Lower lobe of right lung (tissue), 2 donors: ENCODE results near the gene NLRX1. TPM values are rescaled to one million over a fixed set of nuclear protein-coding genes. Genes with fewer than 3 reads are reported as not detected.
"Not testable (repeated sequence)": the region's sequence is repeated elsewhere in the genome, so short reads cannot be mapped to it uniquely, and the experiment has no call there.

Experiments used
- ATAC-seq, 2 donors: fragments of 200-7000 bp; cut with Tn5 transposase; one replicate each; pipeline ENCODE4 v1.9.1; 2020 to 2022; ENCODE audit warnings: mild to moderate bottlenecking in 2 of 2, moderate library complexity in 2 of 2
- DNase-seq: peaks from one replicate; pipeline ENCODE4 v3.0.0-alpha.2; 2020
- H3K27ac ChIP-seq: fragments of 200-600 bp; one replicate; pipeline ENCODE4 v1.8.0; 2022
- H3K27me3 ChIP-seq: fragments of 200-600 bp; one replicate; pipeline ENCODE4 v1.8.0; 2022; ENCODE audit warnings: low read depth
- H3K36me3 ChIP-seq: fragments of 200-600 bp; one replicate; pipeline ENCODE4 v1.8.0; 2022; ENCODE audit warnings: mild to moderate bottlenecking
- H3K4me1 ChIP-seq: fragments of 200-600 bp; one replicate; pipeline ENCODE4 v1.8.0; 2022
- H3K4me3 ChIP-seq: fragments of 200-600 bp; one replicate; pipeline ENCODE4 v1.8.0; 2022; ENCODE audit warnings: mild to moderate bottlenecking
- H3K9me3 ChIP-seq: fragments of 200-600 bp; one replicate; pipeline ENCODE4 v1.8.0; 2022
- intact Hi-C: fragments of 100-400 bp; cut with DNase I; formaldehyde crosslinking; loops from one replicate; pipeline ENCODE4 v1.11.0; 2022
- total RNA-seq: library from RNA; stranded (reverse); fragmentation: NEBNext Ultra II Directional; extraction: Animal tissue kit (Norgen Biotek cat#: 25700); gene quantifications from one replicate; pipeline ENCODE4 v1.2.1, GENCODE V29; 2021
- TF ChIP-seq, protein P1 (sequence below): fragments of 200-600 bp; IDR thresholded peaks from one replicate; pipeline ENCODE4 v1.8.0; 2022; ENCODE audit warnings: antibody characterized with exemption, mild to moderate bottlenecking
- donor health status: DM: no; HTN: yes; CAD: no; lungs with severe emphysema.

Gene NLRX1
- total RNA-seq, 1 donor from 2014 or later, result 16.5 TPM

DNA sequence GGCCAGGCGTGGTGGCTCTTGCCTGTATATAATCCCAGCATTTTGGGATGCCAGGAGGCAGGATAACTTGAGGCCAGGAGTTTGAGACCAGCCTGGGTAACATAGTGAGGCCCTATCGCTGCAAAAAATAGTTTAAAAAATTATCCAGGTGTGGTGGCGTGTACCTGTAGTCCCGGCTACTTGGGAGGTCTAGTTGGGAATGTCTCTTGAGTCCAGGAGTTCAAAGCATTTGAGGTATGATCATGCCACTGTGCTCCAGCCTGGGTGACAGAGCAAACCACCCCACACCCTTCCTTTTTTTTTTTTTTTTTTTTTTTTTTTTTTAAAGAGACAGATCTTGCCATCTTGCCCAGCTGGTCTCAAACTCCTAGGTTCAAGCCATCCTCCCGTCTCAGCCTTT lies 54.4 kb downstream of the NLRX1 start:
- TF ChIP-seq, protein P1, sequence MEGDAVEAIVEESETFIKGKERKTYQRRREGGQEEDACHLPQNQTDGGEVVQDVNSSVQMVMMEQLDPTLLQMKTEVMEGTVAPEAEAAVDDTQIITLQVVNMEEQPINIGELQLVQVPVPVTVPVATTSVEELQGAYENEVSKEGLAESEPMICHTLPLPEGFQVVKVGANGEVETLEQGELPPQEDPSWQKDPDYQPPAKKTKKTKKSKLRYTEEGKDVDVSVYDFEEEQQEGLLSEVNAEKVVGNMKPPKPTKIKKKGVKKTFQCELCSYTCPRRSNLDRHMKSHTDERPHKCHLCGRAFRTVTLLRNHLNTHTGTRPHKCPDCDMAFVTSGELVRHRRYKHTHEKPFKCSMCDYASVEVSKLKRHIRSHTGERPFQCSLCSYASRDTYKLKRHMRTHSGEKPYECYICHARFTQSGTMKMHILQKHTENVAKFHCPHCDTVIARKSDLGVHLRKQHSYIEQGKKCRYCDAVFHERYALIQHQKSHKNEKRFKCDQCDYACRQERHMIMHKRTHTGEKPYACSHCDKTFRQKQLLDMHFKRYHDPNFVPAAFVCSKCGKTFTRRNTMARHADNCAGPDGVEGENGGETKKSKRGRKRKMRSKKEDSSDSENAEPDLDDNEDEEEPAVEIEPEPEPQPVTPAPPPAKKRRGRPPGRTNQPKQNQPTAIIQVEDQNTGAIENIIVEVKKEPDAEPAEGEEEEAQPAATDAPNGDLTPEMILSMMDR, result no peak
- no peak overlapping the region for H3K4me3 ChIP-seq
- no peaks in the 10 kb centered on the region for H3K9me3 ChIP-seq
- no peak for ATAC-seq
- intact Hi-C loops, result no loop called here
- no peak for DNase-seq
- H3K27ac ChIP-seq, result no peak overlapping the region
- H3K27me3 ChIP-seq, result no peaks in the 10 kb centered on the region
- no peaks in the 10 kb centered on the region for H3K36me3 ChIP-seq
- peaks cover 13% of the 10 kb centered on the region for H3K4me1 ChIP-seq

DNA sequence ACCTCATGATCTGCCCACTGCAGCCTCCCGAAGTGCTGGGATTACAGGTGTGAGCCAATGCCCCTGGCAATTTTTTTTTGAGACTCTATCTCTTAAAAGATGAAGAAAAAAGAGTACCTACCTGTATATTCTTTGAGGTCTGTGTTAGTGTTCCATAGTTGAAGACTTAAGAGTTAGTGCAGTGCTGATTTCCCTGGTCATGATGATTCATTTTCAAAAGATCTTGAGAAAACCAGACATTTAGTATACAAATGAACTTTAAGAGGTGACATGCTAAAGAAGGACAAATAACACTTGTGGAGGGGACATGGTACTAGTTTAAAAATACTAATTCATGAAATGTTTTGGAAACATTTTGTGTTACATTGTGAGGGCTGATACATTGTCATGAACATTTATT lies 55.3 kb downstream of the NLRX1 start:
- no peaks in the 10 kb centered on the region for H3K27me3 ChIP-seq
- intact Hi-C loops, result no loop called here
- ATAC-seq, result no peak

DNA sequence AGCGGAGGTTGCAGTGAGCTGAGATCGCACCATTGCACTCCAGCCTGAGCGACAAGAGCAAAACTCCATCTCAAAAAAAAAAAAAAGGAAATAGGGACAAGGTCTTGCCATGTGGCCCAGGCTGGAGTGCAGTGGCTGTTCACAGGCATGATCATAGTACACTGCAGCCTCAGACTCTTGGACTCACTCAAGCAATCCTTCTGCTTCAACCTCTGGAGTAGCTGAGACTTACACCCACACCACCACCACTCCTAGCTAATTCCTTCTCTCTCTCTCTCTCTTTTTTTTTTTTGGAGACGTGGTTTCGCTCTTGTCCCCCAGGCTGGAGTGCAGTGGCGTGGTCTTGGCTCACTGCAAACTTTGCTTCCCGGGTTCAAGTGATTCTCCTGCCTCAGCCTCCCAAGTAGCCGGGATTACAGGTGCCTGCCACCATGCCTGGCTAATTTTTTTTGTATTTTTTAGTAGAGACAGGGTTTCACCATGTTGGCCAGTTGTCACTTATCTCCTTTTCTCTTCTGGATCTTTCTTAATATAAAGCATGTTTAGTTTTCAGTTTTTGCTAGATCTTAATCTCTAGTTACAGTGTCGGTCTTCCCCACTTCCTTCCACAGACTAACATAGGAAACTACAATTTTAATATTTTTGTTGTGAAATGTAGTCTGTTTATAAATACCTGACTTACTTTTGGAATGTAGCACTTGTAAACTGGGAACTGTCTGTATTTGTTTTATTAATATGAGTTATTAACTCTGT lies 60.2 kb downstream of the NLRX1 start:
- H3K27me3 ChIP-seq, intact Hi-C loops, H3K4me3 ChIP-seq, ATAC-seq, DNase-seq, H3K27ac ChIP-seq, H3K4me1 ChIP-seq, H3K9me3 ChIP-seq: not testable (repeated sequence)
- peaks cover 13% of the 10 kb centered on the region for H3K36me3 ChIP-seq

More for the DNA sequence above, 55.3 kb downstream of the NLRX1 start:
- Histone ChIP-seq H3K27ac (no peak overlapping the region), H3K4me3 (no peak overlapping the region), H3K9me3 (no peaks in the 10 kb centered on the region), H3K36me3 (no peaks in the 10 kb centered on the region), H3K4me1 (peaks cover 14% of the 10 kb centered on the region)
- DNase-seq, result no peak
- TF ChIP-seq, protein P1, result no peak

DNA sequence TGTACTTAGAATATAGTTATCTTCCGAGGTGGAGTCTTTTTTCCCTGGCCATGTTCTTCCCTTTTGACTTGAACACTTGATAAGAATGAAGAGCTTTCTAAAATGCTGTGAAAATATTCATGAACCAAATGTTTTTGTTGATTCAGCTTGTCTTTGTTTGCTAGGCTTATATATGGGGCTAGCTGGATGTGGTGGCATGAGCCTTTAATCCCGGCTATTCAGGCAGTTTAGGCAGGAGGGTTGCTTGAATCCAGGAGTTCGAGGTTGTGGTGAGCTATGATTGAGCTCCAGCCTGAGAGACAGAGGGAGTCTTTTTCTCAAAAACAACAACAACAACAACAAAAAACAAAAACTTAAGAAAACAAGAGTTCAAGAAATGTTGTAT lies 60.8 kb downstream of the NLRX1 start:
- intact Hi-C loops, result no loop called here
- no peak overlapping the region for H3K4me3 ChIP-seq
- TF ChIP-seq, protein P1, result no peak
- peaks cover 19% of the 10 kb centered on the region for H3K36me3 ChIP-seq
- no peak for ATAC-seq
- no peak for DNase-seq
- H3K27ac ChIP-seq, result no peak overlapping the region
- peaks cover 10% of the 10 kb centered on the region for H3K4me1 ChIP-seq
- H3K9me3 ChIP-seq, result no peaks in the 10 kb centered on the region
- H3K27me3 ChIP-seq, result no peaks in the 10 kb centered on the region

DNA sequence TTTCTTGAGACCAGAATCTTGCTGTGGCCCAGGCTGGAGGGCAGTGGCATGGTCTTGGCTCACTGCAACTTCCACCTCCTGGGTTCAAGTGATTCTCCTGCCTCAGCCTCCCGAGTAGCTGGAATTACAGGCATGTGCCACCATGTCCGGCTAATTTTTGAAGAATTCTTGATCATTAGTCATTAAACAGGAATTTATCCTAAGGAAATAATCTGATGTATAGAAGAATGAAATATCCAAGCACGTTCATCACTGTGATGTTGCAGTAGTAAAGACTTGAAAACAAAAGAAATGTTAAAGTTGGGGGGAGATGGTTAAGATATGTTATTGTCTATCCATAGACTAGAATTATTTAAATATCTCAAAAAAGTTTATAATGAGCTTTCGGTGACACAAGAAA lies 61.2 kb downstream of the NLRX1 start:
- Histone ChIP-seq H3K36me3 (peaks cover 23% of the 10 kb centered on the region), H3K9me3 (no peaks in the 10 kb centered on the region), H3K27ac (no peak overlapping the region), H3K4me1 (peaks cover 10% of the 10 kb centered on the region), H3K27me3 (no peaks in the 10 kb centered on the region), H3K4me3 (no peak overlapping the region)
- TF ChIP-seq, protein P1, result no peak
- DNase-seq (no peak), ATAC-seq (no peak)
- intact Hi-C loops, result no loop called here

Other genes starting within 250 kb of the NLRX1 start
- 48.9 TPM for gene BCL9L, start 242.8 kb upstream of the NLRX1 start, total RNA-seq
- not detected for gene UPK2, start 212.4 kb upstream of the NLRX1 start, total RNA-seq
- not detected for gene FOXR1, start 197.0 kb upstream of the NLRX1 start, total RNA-seq
- 51.0 TPM for gene CENATAC, start 170.6 kb upstream of the NLRX1 start, total RNA-seq
- gene RPS25, start 150.4 kb upstream of the NLRX1 start, total RNA-seq, result 878 TPM
- gene TRAPPC4, start 150.0 kb upstream of the NLRX1 start, total RNA-seq, result 49.7 TPM
- 13.2 TPM for gene SLC37A4, start 137.8 kb upstream of the NLRX1 start, total RNA-seq
- gene HYOU1, start 111.5 kb upstream of the NLRX1 start, total RNA-seq, result 115 TPM
- 45.6 TPM for gene VPS11, start 100.9 kb upstream of the NLRX1 start, total RNA-seq
- gene HMBS, start 83.8 kb upstream of the NLRX1 start, total RNA-seq, result 16.7 TPM
- 40.6 TPM for gene DPAGT1, start 66.9 kb upstream of the NLRX1 start, total RNA-seq
- gene C2CD2L, start 61.4 kb upstream of the NLRX1 start, total RNA-seq, result 16.5 TPM
- gene HINFP, start 47.1 kb upstream of the NLRX1 start, total RNA-seq, result 31.0 TPM
- gene ABCG4, start 19.7 kb upstream of the NLRX1 start, total RNA-seq, result 0.15 TPM
- not detected for gene NHERF4, start 16.8 kb downstream of the NLRX1 start, total RNA-seq
- 39.0 TPM for gene CBL, start 37.6 kb downstream of the NLRX1 start, total RNA-seq
- 67.1 TPM for gene MCAM, start 148.4 kb downstream of the NLRX1 start, total RNA-seq
- 19.3 TPM for gene RNF26, start 165.8 kb downstream of the NLRX1 start, total RNA-seq
- 28.2 TPM for gene C1QTNF5, start 172.2 kb downstream of the NLRX1 start, total RNA-seq
- gene MFRP, start 178.0 kb downstream of the NLRX1 start, total RNA-seq, result not detected
- 5.1 TPM for gene USP2, start 213.0 kb downstream of the NLRX1 start, total RNA-seq